ENCODE data around the gene ZNF716.

GRCh38 chr7:57413529-57414398, 36.2 kb upstream of the ZNF716 start:
- TF ChIP-seq CTCF (IDR thresholded peaks at IDR 0.05; ENCODE audit: poor library complexity), result no peak
- no peak for TF ChIP-seq EZH2phosphoT487 (IDR thresholded peaks at IDR 0.05; ENCODE audit: low read depth, severe bottlenecking, unreplicated experiment)
- no peak for TF ChIP-seq EZH2 (IDR thresholded peaks at IDR 0.05; ENCODE audit: borderline replicate concordance)

Data from hepatocyte (in vitro differentiated cells).